ENCODE data around the gene GSTP1. TPM values are rescaled to one million over a fixed set of nuclear protein-coding genes. Genes with fewer than 3 reads are reported as not detected.

Gene GSTP1
- total and polyA plus RNA-seq, 9 of the 15 experiments (the other 6 are each of a cell fraction or from before 2014, with no cell fraction given), result 592 to 2,150 (median 1,204) TPM

GRCh38 chr11:67600324-67601029 lies 16.9 kb downstream of the GSTP1 start (continued):
- no peak for TF ChIP-seq ZNF239 (CRISPR knock-in tag; IDR thresholded peaks at IDR 0.05)
- no peak for TF ChIP-seq FOXA3 (CRISPR knock-in tag; conservative IDR thresholded peaks at IDR 0.05 in 1 of 2, IDR thresholded peaks at IDR 0.05 in 1 of 2)
- TF ChIP-seq PCBP2 (IDR thresholded peaks at IDR 0.05; ENCODE audit: low read depth, low read length, poor library complexity, severe bottlenecking), result no peak
- TF ChIP-seq KLF10 (CRISPR knock-in tag; IDR thresholded peaks at IDR 0.05), result no peak
- TF ChIP-seq ZSCAN29 (IDR thresholded peaks at IDR 0.05), result no peak
- TF ChIP-seq SRSF3 (IDR thresholded peaks at IDR 0.05; ENCODE audit: insufficient read depth, low read length), result no peak
- TF ChIP-seq SFPQ (IDR thresholded peaks at IDR 0.05; ENCODE audit: low read depth, low read length), result no peak
- TF ChIP-seq THAP12 (CRISPR knock-in tag; IDR thresholded peaks at IDR 0.05), result no peak
- 0 out of 4 replicates have a peak, but pooled peaks of 1 of the 2 experiments have one; percentile 26 for TF ChIP-seq BCLAF1 (IDR thresholded peaks at IDR 0.05; ENCODE audit: borderline replicate concordance in 1 of 2, control insufficient read depth in 1 of 2, low read depth in 2 of 2, low read length in 1 of 2)
- no peak for TF ChIP-seq ZBTB8A (IDR thresholded peaks at IDR 0.05; ENCODE audit: partially characterized antibody)
